Neural progenitor cell (in vitro differentiated cells): ENCODE data around the gene BMS1. TPM values are rescaled to one million over a fixed set of nuclear protein-coding genes. Genes with fewer than 3 reads are reported as not detected.
"Not testable (repeated sequence)": the region's sequence is repeated elsewhere in the genome, so short reads cannot be mapped to it uniquely, and the experiment has no call there.

ENCODE experiments used
- DNase-seq: peaks from one replicate; pipeline ENCODE4 v3.0.0-alpha.2; 2016; ENCODE audit warnings: low spot score
- H2AFZ ChIP-seq: fragments of 200-600 bp; sonication (generic); replicated peaks from 2 replicates; pipeline ENCODE4 v1.6.1; 2016; ENCODE audit warnings: antibody characterized with exemption
- H3F3A ChIP-seq: fragments of 200-600 bp; sonication (generic); 2 replicates; pipeline ENCODE4 v1.6.1; 2016; ENCODE audit warnings: antibody characterized with exemption, low read depth
- H3K27ac ChIP-seq: fragments of 200-600 bp; sonication (generic); 2 replicates; pipeline ENCODE4 v1.5.1; 2016; ENCODE audit warnings: mild to moderate bottlenecking
- H3K27me3 ChIP-seq: fragments of 200-600 bp; sonication (generic); 2 replicates; pipeline ENCODE4 v1.6.1; 2016; ENCODE audit warnings: mild to moderate bottlenecking, moderate library complexity
- H3K36me3 ChIP-seq: fragments of 200-600 bp; sonication (generic); 2 replicates; pipeline ENCODE4 v1.5.1; 2016
- H3K4me1 ChIP-seq: fragments of 200-600 bp; sonication (generic); 2 replicates; pipeline ENCODE4 v1.6.1; 2016; ENCODE audit warnings: mixed run types
- H3K4me2 ChIP-seq: fragments of 200-600 bp; sonication (generic); 2 replicates; pipeline ENCODE4 v1.6.1; 2016
- H3K4me3 ChIP-seq: fragments of 200-600 bp; sonication (generic); 2 replicates; pipeline ENCODE4 v1.5.1; 2016
- H3K79me2 ChIP-seq: fragments of 200-600 bp; sonication (generic); 2 replicates; pipeline ENCODE4 v1.6.1; 2016; ENCODE audit warnings: low read depth
- H3K9ac ChIP-seq: fragments of 200-600 bp; sonication (generic); 2 replicates; pipeline ENCODE4 v1.6.1; 2016
- H3K9me3 ChIP-seq: fragments of 200-600 bp; sonication (generic); 2 replicates; pipeline ENCODE4 v1.5.1; 2016; ENCODE audit warnings: low read depth
- H4K20me1 ChIP-seq: fragments of 200-600 bp; sonication (generic); 2 replicates; pipeline ENCODE4 v1.6.1; 2016; ENCODE audit warnings: low read depth
- H3K27ac Mint-ChIP-seq: 3 replicates; pipeline ENCODE4 v1.8.0; 2021; ENCODE audit warnings: mixed read lengths
- H3K27me3 Mint-ChIP-seq: 2 replicates; pipeline ENCODE4 v1.8.0; 2022; ENCODE audit warnings: low read depth, mild to moderate bottlenecking, inconsistent platforms, moderate library complexity, mixed read lengths; ENCODE audit not compliant: insufficient read depth
- H3K36me3 Mint-ChIP-seq: 3 replicates; pipeline ENCODE4 v1.8.0; 2021; ENCODE audit warnings: mixed read lengths
- H3K4me1 Mint-ChIP-seq: 3 replicates; pipeline ENCODE4 v1.8.0; 2021; ENCODE audit warnings: mixed read lengths
- H3K4me3 Mint-ChIP-seq: 3 replicates; pipeline ENCODE4 v1.8.0; 2021; ENCODE audit warnings: mild to moderate bottlenecking, moderate library complexity, mixed read lengths
- H3K9me3 Mint-ChIP-seq: 3 replicates; pipeline ENCODE4 v1.8.0; 2020; ENCODE audit warnings: mixed read lengths
- EZH2 ChIP-seq: fragments of 200-600 bp; sonication (generic); IDR thresholded peaks from 2 replicates; pipeline ENCODE4 v1.6.1; 2017; ENCODE audit warnings: antibody characterized with exemption, mild to moderate bottlenecking, moderate library complexity
- EZH2phosphoT487 ChIP-seq: fragments of 200-600 bp; sonication (generic); IDR thresholded peaks from 2 replicates; pipeline ENCODE4 v1.6.1; 2017; ENCODE audit warnings: antibody characterized with exemption
- total RNA-seq: library from RNA; depleted of rRNA; stranded (reverse); fragments of >200 nt; gene quantifications from 2 replicates; pipeline ENCODE4 v1.2.3, GENCODE V29; 2015; ENCODE audit warnings: low replicate concordance
- TF ChIP-seq, protein P1 (sequence below): fragments of 200-600 bp; sonication (generic); IDR thresholded peaks from 2 replicates; pipeline ENCODE4 v1.5.1; 2017; ENCODE audit warnings: antibody characterized with exemption, mild to moderate bottlenecking

The BMS1 gene
- total RNA-seq, 1 donor from 2014 or later: 34.5 TPM

DNA sequence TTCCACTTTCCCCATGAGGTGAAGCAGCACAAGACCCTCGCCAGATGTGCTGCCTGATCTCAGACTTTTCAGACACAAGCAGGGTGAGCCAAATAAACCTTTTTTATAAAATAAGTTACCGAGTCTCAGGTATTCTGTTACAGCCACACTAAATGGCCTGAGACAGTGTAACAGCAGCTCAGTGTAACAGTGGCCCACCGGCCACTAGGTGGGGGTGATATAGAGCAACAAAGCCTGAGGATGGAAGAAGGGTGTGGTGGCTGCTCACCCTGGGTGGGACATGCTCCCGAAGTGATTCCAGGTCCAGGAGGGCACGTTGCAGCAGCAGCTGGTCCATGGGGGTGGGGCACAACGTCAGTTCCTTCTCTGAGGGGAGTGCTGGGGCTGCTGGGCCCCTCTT is 44.6 kb downstream of the BMS1 start:
- Histone ChIP-seq H2AFZ (no peak overlapping the region), H3K9ac (no peak overlapping the region), H3K27me3 (no peaks in the 10 kb centered on the region), H3K36me3 (peaks cover 11% of the 10 kb centered on the region), H3K4me1 (peaks cover 25% of the 10 kb centered on the region), H3F3A (peaks cover 21% of the 10 kb centered on the region), H4K20me1 (peaks cover 8% of the 10 kb centered on the region), H3K9me3 (no peaks in the 10 kb centered on the region), H3K4me3 (no peak overlapping the region), H3K27ac (peak overlapping the region; percentile 55), H3K79me2 (peaks cover 25% of the 10 kb centered on the region), H3K4me2 (peak overlapping the region; percentile 46)
- DNase-seq: peak; percentile 66
- peaks cover 21% of the 10 kb centered on the region for H3K4me1 Mint-ChIP-seq
- TF ChIP-seq EZH2phosphoT487 (no peak), EZH2 (no peak)
- TF ChIP-seq, protein P1, sequence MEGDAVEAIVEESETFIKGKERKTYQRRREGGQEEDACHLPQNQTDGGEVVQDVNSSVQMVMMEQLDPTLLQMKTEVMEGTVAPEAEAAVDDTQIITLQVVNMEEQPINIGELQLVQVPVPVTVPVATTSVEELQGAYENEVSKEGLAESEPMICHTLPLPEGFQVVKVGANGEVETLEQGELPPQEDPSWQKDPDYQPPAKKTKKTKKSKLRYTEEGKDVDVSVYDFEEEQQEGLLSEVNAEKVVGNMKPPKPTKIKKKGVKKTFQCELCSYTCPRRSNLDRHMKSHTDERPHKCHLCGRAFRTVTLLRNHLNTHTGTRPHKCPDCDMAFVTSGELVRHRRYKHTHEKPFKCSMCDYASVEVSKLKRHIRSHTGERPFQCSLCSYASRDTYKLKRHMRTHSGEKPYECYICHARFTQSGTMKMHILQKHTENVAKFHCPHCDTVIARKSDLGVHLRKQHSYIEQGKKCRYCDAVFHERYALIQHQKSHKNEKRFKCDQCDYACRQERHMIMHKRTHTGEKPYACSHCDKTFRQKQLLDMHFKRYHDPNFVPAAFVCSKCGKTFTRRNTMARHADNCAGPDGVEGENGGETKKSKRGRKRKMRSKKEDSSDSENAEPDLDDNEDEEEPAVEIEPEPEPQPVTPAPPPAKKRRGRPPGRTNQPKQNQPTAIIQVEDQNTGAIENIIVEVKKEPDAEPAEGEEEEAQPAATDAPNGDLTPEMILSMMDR: peak; percentile 62
- H3K27ac Mint-ChIP-seq: peak overlapping the region; percentile 62
- H3K4me3 Mint-ChIP-seq: peak overlapping the region; percentile 72
- H3K9me3 Mint-ChIP-seq: peaks cover 18% of the 10 kb centered on the region
- peaks cover 54% of the 10 kb centered on the region for H3K36me3 Mint-ChIP-seq
- peaks cover 2% of the 10 kb centered on the region for H3K27me3 Mint-ChIP-seq

DNA sequence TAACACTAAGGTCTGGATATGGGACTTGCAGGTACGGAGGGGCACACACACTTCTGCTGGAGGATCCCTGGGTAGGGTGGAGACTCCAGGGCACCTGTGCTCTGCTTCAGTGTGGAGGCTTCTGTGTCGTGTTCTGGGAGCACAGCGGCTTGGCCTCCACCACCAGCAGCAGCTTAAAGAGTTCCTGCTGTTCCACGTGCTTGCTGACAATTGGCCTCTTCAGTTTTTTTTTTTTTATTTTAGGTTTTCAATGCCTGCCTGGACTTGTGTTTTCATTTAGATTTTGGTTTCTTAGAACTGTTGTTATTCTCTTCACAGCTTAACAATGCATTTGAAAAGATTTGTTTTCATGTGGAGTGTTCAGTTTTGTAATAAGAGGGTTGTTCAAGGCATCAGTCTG is 45.8 kb downstream of the BMS1 start:
- not testable (repeated sequence) for H3K27ac ChIP-seq, H3K27me3 Mint-ChIP-seq

DNA sequence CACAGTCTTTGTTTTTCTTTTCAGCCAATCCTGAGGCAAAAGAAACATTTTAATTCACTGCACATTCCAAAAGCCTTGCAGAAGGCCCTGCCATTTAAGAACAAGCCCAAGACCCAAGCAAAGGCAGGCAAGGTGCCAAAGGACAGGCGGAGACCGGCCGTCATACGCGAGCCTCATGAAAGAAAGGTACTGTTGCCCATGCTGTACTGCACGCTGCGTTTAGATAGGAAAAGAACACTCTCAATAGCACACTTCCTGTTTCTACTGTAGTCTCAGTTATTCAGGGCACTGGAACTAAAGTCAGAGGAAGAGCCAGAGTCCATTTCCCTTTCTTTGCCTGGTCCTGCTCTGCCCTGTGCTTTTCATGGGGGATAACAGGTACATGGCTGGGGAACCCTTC is 47.6 kb downstream of the BMS1 start:
- Histone ChIP-seq H2AFZ (no peak overlapping the region), H3F3A (peaks cover 21% of the 10 kb centered on the region), H3K27me3 (no peaks in the 10 kb centered on the region), H4K20me1 (peaks cover 8% of the 10 kb centered on the region), H3K9ac (no peak overlapping the region), H3K79me2 (peaks cover 20% of the 10 kb centered on the region), H3K4me1 (peaks cover 25% of the 10 kb centered on the region), H3K27ac (no peak overlapping the region), H3K4me2 (no peak overlapping the region), H3K4me3 (no peak overlapping the region), H3K9me3 (no peaks in the 10 kb centered on the region), H3K36me3 (no peaks in the 10 kb centered on the region)
- DNase-seq: no peak
- Mint-ChIP-seq H3K4me1 (peaks cover 21% of the 10 kb centered on the region), H3K27ac (no peak overlapping the region), H3K4me3 (no peak overlapping the region), H3K27me3 (peaks cover 2% of the 10 kb centered on the region), H3K36me3 (peaks cover 30% of the 10 kb centered on the region), H3K9me3 (peaks cover 8% of the 10 kb centered on the region)
- no peak for TF ChIP-seq EZH2
- no peak for TF ChIP-seq EZH2phosphoT487
- TF ChIP-seq, protein P1: no peak

More for the DNA sequence above, 45.8 kb downstream of the BMS1 start:
- not testable (repeated sequence) for H3K27ac Mint-ChIP-seq, H3K9me3 ChIP-seq, H3K9ac ChIP-seq, H3K4me3 ChIP-seq, H3K27me3 ChIP-seq, H4K20me1 ChIP-seq, H2AFZ ChIP-seq, H3K4me3 Mint-ChIP-seq, H3K36me3 ChIP-seq
- Histone ChIP-seq H3F3A (peaks cover 21% of the 10 kb centered on the region), H3K79me2 (peaks cover 25% of the 10 kb centered on the region), H3K4me1 (peaks cover 25% of the 10 kb centered on the region), H3K4me2 (peak overlapping the region; percentile 46)
- Mint-ChIP-seq H3K4me1 (peaks cover 21% of the 10 kb centered on the region), H3K9me3 (peaks cover 18% of the 10 kb centered on the region), H3K36me3 (peaks cover 45% of the 10 kb centered on the region)
- DNase-seq: peak; percentile 55

DNA sequence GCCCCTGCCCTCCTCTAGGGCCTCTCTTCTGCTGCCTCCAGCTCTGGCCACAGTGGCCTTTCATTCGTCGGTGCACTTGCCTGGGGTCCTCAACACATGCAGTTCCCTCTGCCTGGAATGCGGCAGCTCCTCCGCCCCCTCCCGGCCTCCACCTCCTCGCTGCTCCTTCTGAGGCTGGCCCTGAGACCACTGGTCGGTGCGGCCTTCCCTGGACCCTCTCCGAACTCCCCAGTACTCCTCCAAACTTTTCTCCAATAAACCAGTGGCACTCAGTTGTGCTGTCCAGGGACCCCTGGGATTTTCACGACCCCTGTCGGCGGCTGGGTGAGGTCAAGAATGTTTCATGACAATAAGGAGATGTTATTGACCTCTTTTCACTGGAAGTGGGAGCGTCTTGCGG is 53.5 kb downstream of the BMS1 start:
- H3K27me3 ChIP-seq: peaks cover 9% of the 10 kb centered on the region
- H3K27ac ChIP-seq: no peak overlapping the region
- Mint-ChIP-seq H3K36me3 (peaks cover 6% of the 10 kb centered on the region), H3K4me3 (no peak overlapping the region), H3K27me3 (peaks cover 11% of the 10 kb centered on the region), H3K9me3 (peaks cover 3% of the 10 kb centered on the region), H3K4me1 (no peaks in the 10 kb centered on the region), H3K27ac (no peak overlapping the region)
- H2AFZ ChIP-seq: no peak overlapping the region
- no peaks in the 10 kb centered on the region for H3K9me3 ChIP-seq
- H3K36me3 ChIP-seq: no peaks in the 10 kb centered on the region
- H3K4me2 ChIP-seq: no peak overlapping the region
- H3K4me1 ChIP-seq: no peaks in the 10 kb centered on the region
- no peak overlapping the region for H3K4me3 ChIP-seq
- H3K79me2 ChIP-seq: no peaks in the 10 kb centered on the region
- H4K20me1 ChIP-seq: no peaks in the 10 kb centered on the region
- DNase-seq: peak; percentile 9
- H3K9ac ChIP-seq: no peak overlapping the region
- TF ChIP-seq, protein P1: no peak
- TF ChIP-seq EZH2 (no peak), EZH2phosphoT487 (no peak)
- no peaks in the 10 kb centered on the region for H3F3A ChIP-seq
